ENCODE measurements around the gene PALLD. TPM values are rescaled to one million over a fixed set of nuclear protein-coding genes. Genes with fewer than 3 reads are reported as not detected.

Gene PALLD
- total and polyA plus RNA-seq, 2 of the 13 experiments (the other 11 are each of a cell fraction or from before 2014, with no cell fraction given): 0.50 to 1.5 TPM

GRCh38 chr4:168722391-168722790 lies 225.5 kb downstream of the PALLD start (continued):
- TF ChIP-seq U2AF2 (IDR thresholded peaks at IDR 0.05; ENCODE audit: low read depth, low read length) (no peak), CREB1 (IDR thresholded peaks at IDR 0.05) (no peak), CREB1 (CRISPR knock-in tag; IDR thresholded peaks at IDR 0.05) (no peak), BATF2 (CRISPR knock-in tag; IDR thresholded peaks at IDR 0.05) (no peak)

- no peak for ATAC-seq
- H2AFZ ChIP-seq (ENCODE audit: low read length): no peak overlapping the region
Observed at GRCh38 chr4:168723020-168723419, 226.2 kb downstream of the PALLD start.

More at GRCh38 chr4:168723020-168723419, 226.2 kb downstream of the PALLD start:
- ChIA-PET CTCF (ENCODE audit: low intra/inter-chr PET ratio, low total read pairs) (no interaction called here), POLR2A (no interaction called here)
- no peaks in the 10 kb centered on the region for H4K20me1 ChIP-seq (ENCODE audit: insufficient read depth, low read length)
- no peaks in the 10 kb centered on the region for H3K9me3 ChIP-seq (ENCODE audit: low read length)
- TF ChIP-seq XRCC5 (optimal IDR thresholded peaks at IDR 0.05; ENCODE audit: low read length): no peak
- no peak for TF ChIP-seq ATF7 (IDR thresholded peaks at IDR 0.05)
- no peak for TF ChIP-seq ATF7 (CRISPR knock-in tag; IDR thresholded peaks at IDR 0.05)
- no peak for TF ChIP-seq CHD4 (IDR thresholded peaks at IDR 0.05; ENCODE audit: borderline replicate concordance, low read length)
- TF ChIP-seq SAP130 (CRISPR knock-in tag; IDR thresholded peaks at IDR 0.05; ENCODE audit: low read depth): no peak
- TF ChIP-seq SRSF1 (optimal IDR thresholded peaks at IDR 0.05; ENCODE audit: low read depth, low read length): no peak
- TF ChIP-seq NR2F1 (CRISPR knock-in tag; IDR thresholded peaks at IDR 0.05): no peak
- no peak for TF ChIP-seq ZNF296 (CRISPR knock-in tag; conservative IDR thresholded peaks at IDR 0.05)
- TF ChIP-seq NR3C1 (CRISPR knock-in tag; IDR thresholded peaks at IDR 0.05): no peak
- no peak for TF ChIP-seq ISX (CRISPR knock-in tag; conservative IDR thresholded peaks at IDR 0.05)
- no peak for TF ChIP-seq ARNTL (CRISPR knock-in tag; IDR thresholded peaks at IDR 0.05)
- no peak for TF ChIP-seq CSRNP1 (CRISPR knock-in tag; IDR thresholded peaks at IDR 0.05)
- no peak for TF ChIP-seq ZNF446 (CRISPR knock-in tag; IDR thresholded peaks at IDR 0.05)
- no peak for TF ChIP-seq BRD4 (CRISPR knock-in tag; IDR thresholded peaks at IDR 0.05)
- TF ChIP-seq ZNF567 (CRISPR knock-in tag; IDR thresholded peaks at IDR 0.05; ENCODE audit: borderline replicate concordance): no peak
- TF ChIP-seq U2AF2 (IDR thresholded peaks at IDR 0.05; ENCODE audit: low read depth, low read length): no peak
- no peaks in the 10 kb centered on the region; a peak in 1 of 5 replicates for H3K27me3 ChIP-seq (ENCODE audit: control insufficient read depth in 1 of 2, insufficient read depth in 2 of 2, low read length in 2 of 2)
- H3K4me3 ChIP-seq (replicated peaks in 1 of 3; ENCODE audit: insufficient read depth in 1 of 3, low read depth in 2 of 3, low read length in 3 of 3): no peak overlapping the region
- 1% methylated on average over 3 of the region's 3 CpGs for WGBS (ENCODE audit: low lambda C conversion rate)
- no TSS peak for BruUV-seq (replicated peaks)
- no peak overlapping the region for H3K4me2 ChIP-seq (ENCODE audit: low read depth, low read length)
- no peak overlapping the region for H3K9ac ChIP-seq (ENCODE audit: insufficient read depth, low read depth, low read length)
- DNase-seq (ENCODE audit: low spot score): no peak
- no peaks in the 10 kb centered on the region for H3K79me2 ChIP-seq (ENCODE audit: insufficient read depth, low read length)
- FAIRE-seq: no peak
- H3K36me3 ChIP-seq (replicated peaks in 1 of 2; ENCODE audit: control insufficient read depth in 1 of 2, insufficient read depth in 2 of 2, low read length in 2 of 2): no peaks in the 10 kb centered on the region
- H3K4me1 ChIP-seq (ENCODE audit: insufficient read depth, low read length): no peaks in the 10 kb centered on the region
- in situ Hi-C loops (cut with HindIII; ENCODE audit: extremely low pct_ligation_motif_present, low pct_unique_long_range_greater_than_20kb) (no loop called here), intact Hi-C loops (cut with micrococcal nuclease; ENCODE audit: unreplicated experiment) (no loop called here)
- H3K27ac ChIP-seq (ENCODE audit: extremely low read length, insufficient read depth, low read length): no peak overlapping the region
